Activated CD4-positive, alpha-beta memory T cell treated with anti-CD3 and anti-CD28 coated beads for 36 hours (primary cell): Measurements from ENCODE around the gene HDAC8. TPM values are rescaled to one million over a fixed set of nuclear protein-coding genes. Genes with fewer than 3 reads are reported as not detected.
A peak's percentile ranks its signal among the peaks of the same experiment; 100 is the strongest.
"Not testable (repeated sequence)": the region's sequence is repeated elsewhere in the genome, so short reads cannot be mapped to it uniquely, and the experiment has no call there.

Source experiments
- CTCF ChIA-PET: fragments of 350-600 bp; sonication (Branson Sonifier 250); formaldehyde crosslinking; loops from one replicate; lab custom pipeline; 2021; ENCODE audit warnings: antibody characterized with exemption, inconsistent platforms; lab: Charles Lee
- POLR2A ChIA-PET: fragments of 350-600 bp; sonication (Branson Sonifier 250); formaldehyde crosslinking; loops from one replicate; lab custom pipeline; 2021; ENCODE audit warnings: antibody characterized with exemption; lab: Charles Lee
- DNase-seq: peaks from one replicate; pipeline ENCODE4 v3.0.0-alpha.2; 2020
- H3K27ac Mint-ChIP-seq: one replicate; pipeline ENCODE4 v1.8.0; 2021; ENCODE audit warnings: mixed read lengths
- H3K27me3 Mint-ChIP-seq: one replicate; pipeline ENCODE4 v1.8.0; 2021; ENCODE audit warnings: mixed read lengths
- H3K36me3 Mint-ChIP-seq: one replicate; pipeline ENCODE4 v1.8.0; 2021; ENCODE audit warnings: mixed read lengths
- H3K4me1 Mint-ChIP-seq: one replicate; pipeline ENCODE4 v1.8.0; 2021; ENCODE audit warnings: low read depth, mixed read lengths
- H3K4me3 Mint-ChIP-seq: one replicate; pipeline ENCODE4 v1.8.0; 2021; ENCODE audit warnings: mild to moderate bottlenecking, mixed read lengths
- H3K9me3 Mint-ChIP-seq: one replicate; pipeline ENCODE4 v1.8.0; 2021; ENCODE audit warnings: mixed read lengths
- intact Hi-C: fragments of 100-400 bp; cut with micrococcal nuclease; formaldehyde crosslinking; loops from one replicate; pipeline ENCODE4 v1.15.1; 2023
- total RNA-seq, 2 experiments: library from RNA; stranded (reverse); gene quantifications; one replicate each; pipeline ENCODE4 v1.2.3, GENCODE V29; 2021

The HDAC8 gene
- total RNA-seq, 2 experiments from 2014 or later = 17.9 to 19.7 TPM

DNA sequence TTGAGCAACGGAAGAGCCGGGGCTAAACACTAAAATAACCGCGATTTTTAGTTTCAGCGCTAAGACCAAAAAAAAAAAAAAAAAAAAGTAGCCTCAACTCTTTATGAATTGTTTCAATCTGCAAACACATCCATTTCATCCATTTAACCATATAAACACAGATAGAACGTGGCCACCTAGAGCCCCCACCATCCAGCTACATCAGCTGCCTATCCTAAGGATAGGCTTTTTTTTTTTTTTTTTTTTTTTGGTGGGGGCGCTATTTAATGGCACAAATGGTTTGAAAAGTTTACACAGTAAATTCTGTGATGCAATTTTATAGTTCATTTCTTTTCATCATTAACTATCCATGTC lies 492 bp upstream of the HDAC8 start:
- intact Hi-C loops = loop anchor here (2.0 kb wide), 2 partner anchors 48 to 296 kb away; partner anchors contain the start of gene RPS4X
- peak overlapping the region; percentile 89 for H3K4me3 Mint-ChIP-seq
- ChIA-PET POLR2A (interaction anchor here (1.2 kb wide), 1 partner anchor 296 kb away, joined by 4 read pairs; the partner anchor contains the start of gene RPS4X), CTCF (no interaction called here)
- H3K9me3 Mint-ChIP-seq = no peaks in the 10 kb centered on the region
- no peaks in the 10 kb centered on the region for H3K27me3 Mint-ChIP-seq
- no peak for DNase-seq
- H3K27ac Mint-ChIP-seq = no peak overlapping the region
- H3K4me1 Mint-ChIP-seq = peaks cover 7% of the 10 kb centered on the region
- peaks cover 3% of the 10 kb centered on the region for H3K36me3 Mint-ChIP-seq

GRCh38 chrX:72569786-72570185 lies 2.9 kb downstream of the HDAC8 start:
- DNase-seq = peak; percentile 38
- H3K36me3 Mint-ChIP-seq = peaks cover 15% of the 10 kb centered on the region
- H3K4me1 Mint-ChIP-seq = peaks cover 7% of the 10 kb centered on the region
- POLR2A ChIA-PET = no interaction called here
- CTCF ChIA-PET = interaction anchor here (0.6 kb wide), 1 partner anchor 64 kb away, joined by 3 read pairs; no protein-coding TSS in a partner anchor
- H3K4me3 Mint-ChIP-seq = no peak overlapping the region
- no peaks in the 10 kb centered on the region for H3K9me3 Mint-ChIP-seq
- intact Hi-C loops = no loop called here
- no peaks in the 10 kb centered on the region for H3K27me3 Mint-ChIP-seq
- H3K27ac Mint-ChIP-seq = no peak overlapping the region

DNA sequence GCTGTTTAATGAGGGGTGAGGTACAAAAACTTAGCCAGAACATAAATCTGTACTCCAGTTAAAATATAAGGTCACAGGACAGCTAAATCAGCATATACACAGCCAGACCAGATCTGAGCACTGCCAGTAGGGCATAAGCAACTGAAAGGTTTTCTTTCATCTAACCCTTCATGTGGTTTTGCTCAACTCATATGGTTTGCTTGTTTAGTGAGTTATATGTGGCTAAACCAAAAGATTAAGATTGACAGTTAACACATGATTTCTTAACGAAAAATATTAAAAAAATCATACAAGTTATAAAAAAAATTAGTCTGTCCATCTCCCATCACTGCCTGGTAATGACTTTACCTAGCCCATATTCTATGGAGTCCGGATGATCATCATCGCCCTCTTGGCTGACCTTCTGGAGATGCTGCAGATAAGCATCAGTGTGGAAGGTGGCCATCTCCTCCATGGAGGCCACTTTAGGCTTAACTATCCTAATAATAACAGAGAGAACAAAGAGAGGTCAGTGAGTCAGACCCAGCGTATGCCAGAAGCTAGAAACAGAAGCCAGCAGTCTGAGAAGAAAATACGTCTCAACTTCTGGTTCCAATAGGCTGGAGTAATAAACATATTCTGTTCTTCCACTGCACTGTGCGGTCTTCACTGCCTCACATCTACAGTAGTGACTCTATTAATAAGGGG lies 4.1 kb downstream of the HDAC8 start:
- H3K9me3 Mint-ChIP-seq = no peaks in the 10 kb centered on the region
- H3K36me3 Mint-ChIP-seq = peaks cover 15% of the 10 kb centered on the region
- no peaks in the 10 kb centered on the region for H3K27me3 Mint-ChIP-seq
- H3K4me3 Mint-ChIP-seq = no peak overlapping the region
- DNase-seq = no peak
- intact Hi-C loops = no loop called here
- no peak overlapping the region for H3K27ac Mint-ChIP-seq
- ChIA-PET POLR2A (no interaction called here), CTCF (no interaction called here)
- peaks cover 7% of the 10 kb centered on the region for H3K4me1 Mint-ChIP-seq

DNA sequence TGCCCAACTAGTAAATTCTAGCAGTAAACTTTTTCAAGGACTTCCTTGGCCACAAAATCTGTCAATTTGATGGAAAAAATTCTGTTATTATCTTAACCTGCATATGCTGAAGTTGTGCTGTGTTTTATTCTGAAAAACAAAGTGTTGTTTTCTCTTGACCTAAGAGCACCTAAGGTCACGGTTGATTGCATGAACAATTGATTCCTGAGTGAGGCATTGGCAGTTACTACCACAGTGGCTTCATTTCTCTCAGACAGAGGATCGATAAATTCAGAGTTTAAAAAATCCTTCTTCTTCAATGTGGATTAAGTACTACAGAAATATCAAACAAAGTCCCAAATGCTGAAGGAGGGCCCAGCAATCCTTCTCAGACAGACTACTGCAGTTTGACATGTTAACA lies 6.2 kb downstream of the HDAC8 start:
- Mint-ChIP-seq H3K4me3 (no peak overlapping the region), H3K27me3 (no peaks in the 10 kb centered on the region), H3K36me3 (peaks cover 23% of the 10 kb centered on the region), H3K9me3 (no peaks in the 10 kb centered on the region), H3K27ac (no peak overlapping the region), H3K4me1 (peaks cover 5% of the 10 kb centered on the region)
- ChIA-PET CTCF (no interaction called here), POLR2A (no interaction called here)
- intact Hi-C loops = no loop called here
- no peak for DNase-seq

- H3K27ac Mint-ChIP-seq, H3K27me3 Mint-ChIP-seq, POLR2A ChIA-PET, H3K9me3 Mint-ChIP-seq, CTCF ChIA-PET, intact Hi-C loops, DNase-seq, H3K4me3 Mint-ChIP-seq: not testable (repeated sequence)
- Mint-ChIP-seq H3K4me1 (peaks cover 14% of the 10 kb centered on the region), H3K36me3 (peaks cover 14% of the 10 kb centered on the region)
Observed at GRCh38 chrX:72559655-72560054, 13.0 kb downstream of the HDAC8 start.

GRCh38 chrX:72554448-72555140 lies 18.0 kb downstream of the HDAC8 start:
- CTCF ChIA-PET = interaction anchor here (1.5 to 1.9 kb wide), 2 partner anchors 257 to 309 kb away, joined by 3 to 4 read pairs; no protein-coding TSS in a partner anchor
- POLR2A ChIA-PET = no interaction called here

DNA sequence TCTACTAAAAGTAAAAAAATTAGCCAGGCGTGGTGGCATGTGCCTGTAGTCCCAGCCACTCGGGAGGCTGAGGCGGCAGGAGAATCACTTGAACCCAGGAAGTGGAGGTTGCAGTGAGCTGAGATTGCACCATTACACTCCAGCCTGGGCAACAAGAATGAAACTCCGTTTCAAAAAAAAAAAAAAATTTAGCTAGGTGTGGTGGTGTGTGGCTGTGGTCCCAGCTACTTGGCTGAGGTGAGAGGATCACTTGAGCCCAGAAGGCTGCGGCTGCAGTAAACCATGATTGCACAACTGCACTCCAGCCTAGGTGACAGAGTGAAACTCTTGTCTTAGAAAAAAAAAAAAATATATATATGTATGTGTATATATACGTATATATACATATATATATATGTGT lies 20.2 kb downstream of the HDAC8 start:
- H3K4me1 Mint-ChIP-seq, H3K36me3 Mint-ChIP-seq, H3K27me3 Mint-ChIP-seq, H3K27ac Mint-ChIP-seq, POLR2A ChIA-PET, intact Hi-C loops, H3K9me3 Mint-ChIP-seq, H3K4me3 Mint-ChIP-seq, DNase-seq: not testable (repeated sequence)
- CTCF ChIA-PET = interaction anchor here (0.6 kb wide), 1 partner anchor 324 kb away, joined by 4 read pairs; no protein-coding TSS in a partner anchor

More at GRCh38 chrX:72554448-72555140, 18.0 kb downstream of the HDAC8 start:
- no peak for DNase-seq
- Mint-ChIP-seq H3K36me3 (peaks cover 9% of the 10 kb centered on the region), H3K9me3 (no peaks in the 10 kb centered on the region), H3K27me3 (no peaks in the 10 kb centered on the region), H3K27ac (no peak overlapping the region), H3K4me3 (no peak overlapping the region), H3K4me1 (peaks cover 14% of the 10 kb centered on the region)
- intact Hi-C loops = no loop called here

GRCh38 chrX:72545990-72546389 lies 26.7 kb downstream of the HDAC8 start:
- intact Hi-C loops = loop anchor here (10.0 kb wide), 1 partner anchor 241 kb away; the partner anchor contains the start of gene CITED1
- H3K4me1 Mint-ChIP-seq = peaks cover 4% of the 10 kb centered on the region
- no peak overlapping the region for H3K27ac Mint-ChIP-seq
- peaks cover 8% of the 10 kb centered on the region for H3K36me3 Mint-ChIP-seq
- no peak for DNase-seq
- no peak overlapping the region for H3K4me3 Mint-ChIP-seq
- POLR2A ChIA-PET = no interaction called here
- no peaks in the 10 kb centered on the region for H3K9me3 Mint-ChIP-seq
- H3K27me3 Mint-ChIP-seq = no peaks in the 10 kb centered on the region
- CTCF ChIA-PET = interaction anchor here (1.4 kb wide), 1 partner anchor 248 kb away, joined by 3 read pairs; no protein-coding TSS in a partner anchor

- H3K4me3 Mint-ChIP-seq = no peak overlapping the region
- POLR2A ChIA-PET = interaction anchor here (0.6 kb wide), 1 partner anchor 292 kb away, joined by 3 read pairs; no protein-coding TSS in a partner anchor
- peaks cover 4% of the 10 kb centered on the region for H3K36me3 Mint-ChIP-seq
- no peaks in the 10 kb centered on the region for H3K27me3 Mint-ChIP-seq
- H3K27ac Mint-ChIP-seq = no peak overlapping the region
- CTCF ChIA-PET = interaction anchor here (1.2 to 1.7 kb wide), 2 partner anchors 242 to 296 kb away, joined by 3 to 7 read pairs; no protein-coding TSS in a partner anchor
- no peaks in the 10 kb centered on the region for H3K9me3 Mint-ChIP-seq
- intact Hi-C loops = loop anchor here (10.0 kb wide), 1 partner anchor 236 kb away; the partner anchor contains the start of gene CITED1
- DNase-seq = no peak
- H3K4me1 Mint-ChIP-seq = peaks cover 4% of the 10 kb centered on the region
Observed at GRCh38 chrX:72540318-72540717, 32.3 kb downstream of the HDAC8 start.

GRCh38 chrX:72539822-72540221 lies 32.8 kb downstream of the HDAC8 start:
- Mint-ChIP-seq H3K27ac (no peak overlapping the region), H3K27me3 (no peaks in the 10 kb centered on the region), H3K9me3 (no peaks in the 10 kb centered on the region), H3K4me3 (no peak overlapping the region), H3K4me1 (peaks cover 4% of the 10 kb centered on the region), H3K36me3 (peaks cover 4% of the 10 kb centered on the region)
- intact Hi-C loops = loop anchor here (10.0 kb wide), 1 partner anchor 235 kb away; the partner anchor contains the start of gene CITED1
- ChIA-PET CTCF (interaction anchor here (1.2 to 1.7 kb wide), 2 partner anchors 242 to 295 kb away, joined by 3 to 7 read pairs; no protein-coding TSS in a partner anchor), POLR2A (interaction anchor here (0.6 kb wide), 1 partner anchor 291 kb away, joined by 3 read pairs; no protein-coding TSS in a partner anchor)
- DNase-seq = no peak

DNA sequence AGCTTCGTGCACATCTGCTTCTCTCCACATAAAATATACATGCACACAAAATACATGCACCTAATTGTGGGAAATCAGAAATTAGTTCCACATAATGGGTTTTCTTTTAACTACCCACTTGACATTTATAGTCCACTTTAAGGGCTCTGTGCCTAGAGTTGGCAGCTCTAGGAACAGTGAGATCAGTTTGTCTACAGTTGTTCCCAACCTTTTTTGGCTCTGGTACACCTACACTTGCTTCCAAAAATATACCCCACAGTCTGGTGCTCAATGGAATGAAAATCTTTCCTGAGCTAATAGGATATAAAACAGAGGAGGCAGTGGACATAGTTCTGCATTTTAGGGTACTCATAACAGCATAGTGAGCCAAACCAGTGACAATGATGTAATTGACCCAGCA lies 36.1 kb downstream of the HDAC8 start:
- no peak for DNase-seq
- intact Hi-C loops = no loop called here
- Mint-ChIP-seq H3K4me3 (no peak overlapping the region), H3K27ac (no peak overlapping the region), H3K4me1 (peaks cover 2% of the 10 kb centered on the region), H3K27me3 (no peaks in the 10 kb centered on the region), H3K9me3 (no peaks in the 10 kb centered on the region), H3K36me3 (peaks cover 3% of the 10 kb centered on the region)
- ChIA-PET CTCF (no interaction called here), POLR2A (no interaction called here)

DNA sequence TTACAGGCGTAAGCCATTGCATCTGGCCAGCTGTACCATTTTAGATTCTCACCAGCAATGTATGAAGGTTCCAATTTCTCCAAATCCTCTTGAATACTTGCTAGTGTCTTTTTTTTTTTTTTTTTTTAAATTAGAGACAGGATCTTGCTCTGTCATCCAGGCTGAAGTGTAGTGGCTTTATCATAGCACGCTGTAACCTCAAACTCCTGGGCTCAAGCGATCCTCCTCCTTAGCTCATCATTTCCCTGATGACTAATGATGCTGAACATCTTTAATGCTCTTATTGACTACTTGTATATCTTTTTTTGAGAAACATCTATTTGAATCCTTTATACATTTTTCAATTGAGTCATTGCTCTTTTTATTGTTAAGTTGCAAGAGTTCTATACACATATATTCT lies 40.3 kb downstream of the HDAC8 start:
- intact Hi-C loops = no loop called here
- CTCF ChIA-PET = no interaction called here
- H3K27ac Mint-ChIP-seq = no peak overlapping the region
- no peak overlapping the region for H3K4me3 Mint-ChIP-seq
- H3K4me1 Mint-ChIP-seq = no peaks in the 10 kb centered on the region
- H3K9me3 Mint-ChIP-seq = no peaks in the 10 kb centered on the region
- H3K36me3 Mint-ChIP-seq = peaks cover 11% of the 10 kb centered on the region
- no peaks in the 10 kb centered on the region for H3K27me3 Mint-ChIP-seq
- POLR2A ChIA-PET = no interaction called here
- DNase-seq = no peak
